HCEC 1CT (cell line): Measurements from ENCODE around the gene TNFRSF21.
"Not testable (repeated sequence)": the region's sequence is repeated elsewhere in the genome, so short reads cannot be mapped to it uniquely, and the experiment has no call there.

Experiments used
- DNase-seq: peaks from one replicate; pipeline ENCODE4 v3.0.0-alpha.2; 2017

Gene TNFRSF21

GRCh38 chr6:47321577-47321976 is 11.9 kb upstream of the TNFRSF21 start:
- DNase-seq, result no peak

DNA sequence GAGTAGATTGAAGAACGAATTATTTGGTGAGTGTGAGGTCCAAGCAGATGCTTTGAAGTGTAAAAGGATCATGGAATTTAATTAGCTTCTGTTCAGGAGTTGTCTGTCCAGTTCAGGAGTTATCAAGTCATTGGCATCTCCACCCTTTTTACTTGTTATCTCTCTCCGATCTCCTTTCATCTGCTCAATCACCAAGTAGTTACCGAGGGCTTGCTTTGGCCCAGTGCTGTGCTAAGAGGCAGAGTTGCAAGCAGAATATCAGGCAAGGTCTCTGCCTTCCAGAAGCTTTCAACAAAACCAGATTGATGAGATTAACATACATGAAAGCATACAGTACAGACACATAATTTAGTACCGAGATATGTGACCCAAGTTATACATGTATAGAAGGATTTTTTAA is 10.2 kb upstream of the TNFRSF21 start:
- no peak for DNase-seq

- DNase-seq, result no peak
These were observed 9.7 kb upstream of the TNFRSF21 start for GRCh38 chr6:47319382-47319781.

- DNase-seq, result no peak
These were observed 8.7 kb upstream of the TNFRSF21 start for GRCh38 chr6:47318236-47318989.

- DNase-seq, result not testable (repeated sequence)
These were observed 5.5 kb upstream of the TNFRSF21 start for GRCh38 chr6:47315181-47315580.

DNA sequence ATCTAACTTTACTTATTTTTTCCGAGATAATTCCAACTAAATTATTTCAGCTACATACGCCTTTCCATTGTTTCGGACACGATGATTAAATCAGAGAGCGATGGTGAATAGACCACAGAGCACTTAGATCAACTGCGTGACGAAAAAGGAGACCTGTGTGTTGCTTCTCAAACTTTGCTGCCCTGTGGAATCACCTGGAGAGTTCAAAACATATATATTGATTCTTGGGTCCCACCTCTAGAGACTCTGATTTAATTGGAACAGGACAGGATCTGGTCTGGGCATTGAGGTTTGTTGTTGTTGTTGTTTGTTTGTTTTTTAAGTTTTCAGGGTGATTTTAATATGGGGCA is 401 bp upstream of the TNFRSF21 start:
- DNase-seq, result no peak

DNA sequence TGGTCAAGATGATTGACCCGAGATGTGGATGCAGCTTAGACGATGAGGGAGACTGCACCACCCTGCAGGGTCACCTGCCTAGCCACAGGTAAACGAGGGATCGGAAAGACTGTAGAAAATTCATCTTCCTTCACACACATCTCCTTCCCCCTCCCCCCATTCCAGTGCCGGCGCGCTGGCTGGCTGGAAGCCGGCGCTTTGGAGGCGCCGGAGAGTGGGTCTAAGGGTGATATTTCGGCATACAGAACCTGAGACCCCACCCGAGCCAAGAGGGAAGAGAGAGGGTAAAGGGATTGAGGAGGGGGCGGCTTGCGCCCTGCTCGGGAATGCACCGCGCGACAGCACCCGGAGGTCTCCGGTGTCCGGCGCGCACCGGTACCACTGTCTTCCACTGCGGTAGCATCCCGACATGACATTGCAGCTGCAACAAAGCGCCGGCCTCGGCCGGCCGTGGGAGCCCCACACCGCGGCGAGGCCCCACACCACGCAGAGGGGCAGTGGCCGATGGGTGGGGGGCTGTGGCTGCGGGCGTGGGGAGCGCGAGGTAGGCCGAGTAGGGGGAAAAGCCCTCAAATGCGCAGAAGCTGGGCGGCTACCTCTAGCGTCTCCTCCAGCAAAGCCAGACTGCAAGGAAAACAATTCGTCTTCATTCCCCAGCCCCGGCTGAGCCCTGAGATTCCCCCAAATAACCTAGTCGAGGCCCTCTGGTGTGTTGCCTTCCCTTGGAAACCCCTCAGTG is 984 bp downstream of the TNFRSF21 start:
- DNase-seq, result peak; percentile 19

- no peak for DNase-seq
These were observed 1.5 kb downstream of the TNFRSF21 start for GRCh38 chr6:47308198-47308517.

DNA sequence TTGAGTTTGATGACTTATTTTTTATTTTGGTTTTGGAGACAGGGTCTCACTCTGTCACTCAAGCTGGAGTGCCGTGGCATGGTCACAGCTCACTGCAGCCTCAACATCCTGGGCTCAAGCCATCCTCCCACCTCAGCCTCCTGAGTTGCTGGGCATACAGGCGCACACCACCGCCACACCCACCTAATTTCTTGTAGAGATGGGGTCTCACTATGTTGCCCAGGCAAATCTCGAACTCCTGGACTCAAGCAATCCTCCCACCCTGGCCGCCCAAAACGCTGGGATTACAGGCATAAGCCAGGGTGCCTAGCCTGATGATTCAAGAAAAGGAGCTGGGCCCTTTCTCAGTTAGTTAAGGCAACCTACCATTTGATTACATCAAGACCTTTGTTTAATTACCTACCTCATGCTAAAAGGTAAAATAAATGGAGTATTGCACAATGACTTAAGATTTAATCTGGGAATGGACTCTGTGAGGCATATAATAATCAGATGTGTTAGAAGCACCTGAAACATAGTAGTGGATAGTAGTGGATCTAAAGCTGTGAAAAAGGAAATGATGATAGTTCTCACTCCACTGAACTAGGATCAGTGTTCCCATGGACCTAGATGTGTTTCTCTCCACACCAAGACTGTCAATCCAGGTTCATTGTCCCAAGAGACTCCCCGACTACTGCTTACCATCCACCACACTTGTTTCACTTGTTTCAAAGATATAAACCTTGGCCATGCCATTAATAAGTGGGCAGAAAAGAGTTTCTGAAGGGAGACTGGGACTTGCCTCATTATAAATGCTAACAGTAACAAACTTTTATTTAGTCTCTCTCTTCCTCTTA is 2.1 kb downstream of the TNFRSF21 start:
- DNase-seq, result no peak

DNA sequence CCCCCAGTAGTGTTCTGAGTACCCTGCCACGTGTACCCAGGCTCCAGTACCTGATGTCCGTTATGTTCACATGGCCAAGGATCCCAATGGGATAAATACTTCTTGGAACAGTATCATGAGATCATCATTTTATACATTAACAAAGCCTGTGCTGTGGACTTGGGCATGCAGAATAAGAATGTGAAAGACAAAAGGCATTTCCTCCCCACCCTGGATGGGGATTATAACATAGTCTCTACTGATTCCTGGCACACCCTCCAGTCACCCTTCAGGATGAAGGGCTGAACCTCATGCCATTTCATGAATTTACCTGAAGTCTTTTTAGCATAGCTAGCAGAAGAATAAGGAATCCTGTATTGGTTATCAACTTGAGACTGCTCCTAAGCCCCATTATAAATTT is 2.8 kb downstream of the TNFRSF21 start:
- DNase-seq, result no peak

DNA sequence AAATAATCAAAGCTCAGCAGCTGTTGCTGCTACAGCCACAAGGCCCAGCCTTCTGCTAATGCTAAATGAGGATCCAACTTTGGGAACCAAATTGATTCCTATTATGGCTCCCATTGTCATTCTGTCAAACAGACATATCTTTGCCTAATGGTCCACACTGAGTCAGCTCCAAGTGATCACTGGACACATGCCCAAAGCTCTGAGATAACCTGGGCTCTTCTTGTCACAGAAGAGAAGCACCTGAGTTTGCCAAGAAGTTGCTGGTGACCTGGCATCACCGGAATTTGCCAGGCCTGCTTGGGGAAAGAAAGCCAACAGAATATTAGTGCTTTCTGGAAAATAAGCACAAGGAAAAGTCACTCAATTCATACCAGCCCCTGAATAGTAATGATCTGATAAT is 5.8 kb downstream of the TNFRSF21 start:
- no peak for DNase-seq

DNA sequence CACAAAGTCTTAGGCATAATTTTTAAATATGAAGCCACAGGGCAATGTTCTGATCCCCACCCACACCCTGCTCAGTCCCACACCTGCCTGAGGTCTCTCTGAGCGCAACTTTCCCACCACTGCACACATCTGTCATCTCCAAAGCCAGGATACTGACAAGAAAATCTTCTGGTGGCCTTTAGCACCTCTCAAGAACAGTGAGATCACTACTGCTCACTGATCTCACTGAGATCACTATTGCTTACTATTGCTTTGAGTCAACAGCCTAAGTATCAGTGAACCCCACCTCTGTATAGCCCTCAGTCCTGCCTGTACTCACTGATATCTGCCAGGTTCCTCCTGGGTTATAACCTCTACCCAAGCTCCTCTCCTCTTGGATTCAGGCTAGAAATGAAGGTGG is 6.4 kb downstream of the TNFRSF21 start:
- no peak for DNase-seq

GRCh38 chr6:47302043-47302442 is 7.7 kb downstream of the TNFRSF21 start:
- no peak for DNase-seq

GRCh38 chr6:47301441-47301840 is 8.3 kb downstream of the TNFRSF21 start:
- DNase-seq, result no peak

DNA sequence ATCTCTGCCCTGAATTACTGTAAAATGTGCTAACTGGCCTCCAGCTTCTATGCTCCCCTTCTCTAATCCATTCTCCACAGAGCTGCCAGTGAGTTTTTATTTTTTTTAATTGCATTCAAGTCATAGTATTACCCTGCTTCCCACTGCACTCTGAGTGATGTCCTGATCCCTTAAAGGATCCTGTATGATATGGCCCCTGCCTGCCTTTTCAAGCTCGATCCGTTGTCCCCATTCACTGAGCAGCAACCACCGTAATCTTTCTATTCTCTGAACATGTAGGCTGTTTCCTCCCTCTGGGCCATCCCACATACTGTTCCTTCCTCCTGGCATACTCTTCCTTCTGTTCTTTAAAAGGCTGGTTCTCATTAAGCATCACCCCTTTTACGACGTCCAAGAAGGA is 9.3 kb downstream of the TNFRSF21 start:
- DNase-seq, result no peak

DNA sequence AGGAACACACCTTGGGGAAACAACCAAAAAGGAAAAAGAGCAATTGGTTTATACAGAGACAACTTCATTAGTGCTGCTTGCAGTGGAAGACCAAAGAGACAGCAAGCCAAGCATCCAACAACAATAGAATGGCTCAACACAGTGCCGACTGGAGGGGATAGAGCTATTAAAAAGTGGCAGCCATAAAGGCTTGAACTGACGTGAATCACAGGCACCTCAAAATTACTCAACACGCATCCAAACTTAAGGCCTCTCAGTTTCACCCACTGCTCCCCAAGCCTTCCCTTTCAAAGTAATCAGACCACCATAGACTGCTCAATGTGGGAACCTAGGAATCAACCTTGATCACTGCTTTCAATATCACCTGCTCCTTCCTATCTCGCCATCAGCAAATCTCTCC is 9.7 kb downstream of the TNFRSF21 start:
- no peak for DNase-seq

GRCh38 chr6:47298475-47298874 is 11.2 kb downstream of the TNFRSF21 start:
- DNase-seq, result no peak

GRCh38 chr6:47294990-47295389 is 14.7 kb downstream of the TNFRSF21 start:
- no peak for DNase-seq

DNA sequence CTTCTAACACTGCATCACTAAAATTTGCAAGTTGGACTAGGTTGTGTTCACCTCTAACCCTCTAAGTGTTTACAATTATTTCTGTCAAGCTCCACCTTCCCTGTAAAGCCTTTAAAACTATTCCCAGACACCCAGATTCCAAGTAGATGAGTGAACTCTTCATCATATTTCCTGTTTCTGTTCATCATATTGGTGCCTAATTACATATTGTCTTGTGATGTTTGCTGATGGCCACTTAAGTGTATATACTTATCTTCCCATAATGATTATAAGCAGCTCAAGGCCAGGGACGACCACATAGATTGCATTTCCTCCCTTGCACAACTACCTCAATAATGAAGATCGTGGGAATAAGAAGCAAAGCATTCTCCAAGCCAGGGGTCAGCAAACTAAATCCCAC is 16.8 kb downstream of the TNFRSF21 start:
- peak; percentile 51 for DNase-seq

GRCh38 chr6:47292027-47292426 is 17.7 kb downstream of the TNFRSF21 start:
- DNase-seq, result no peak

DNA sequence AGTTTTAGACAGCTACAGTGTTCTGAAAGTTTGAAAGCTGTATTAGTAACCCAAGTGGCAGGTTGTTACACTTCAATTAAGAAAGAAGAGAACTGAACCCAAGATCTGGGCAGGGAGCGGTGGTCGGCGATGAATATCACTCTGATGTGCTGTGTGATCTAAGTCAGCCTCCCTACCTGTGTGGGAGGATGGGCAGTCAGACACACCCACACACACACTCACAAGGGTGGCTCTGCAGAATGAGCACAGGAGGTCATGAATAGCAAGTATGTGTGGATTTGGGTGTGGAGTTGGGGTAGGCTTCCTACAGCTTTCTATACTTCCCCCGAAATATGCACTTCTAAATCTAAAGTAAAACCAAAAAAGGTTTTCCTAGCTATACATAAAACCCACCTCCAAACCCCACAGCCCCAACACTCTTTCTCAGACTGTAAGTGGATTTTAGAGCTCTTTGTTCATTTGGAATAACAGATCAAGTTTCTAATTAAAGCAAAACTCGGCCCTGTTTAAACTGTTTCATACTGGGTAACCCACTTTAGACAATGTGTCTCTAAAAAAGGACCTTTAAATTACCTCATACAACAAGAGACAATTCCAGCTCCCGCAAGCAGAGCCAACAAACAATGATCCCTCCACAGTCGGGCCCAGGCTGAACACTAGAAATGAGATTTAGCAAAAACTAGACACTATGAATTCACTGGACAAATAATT is 19.4 kb downstream of the TNFRSF21 start:
- no peak for DNase-seq

GRCh38 chr6:47288267-47289090 is 21.2 kb downstream of the TNFRSF21 start:
- no peak for DNase-seq
